ENCODE results near the gene HLA-G. TPM values are rescaled to one million over a fixed set of nuclear protein-coding genes. Genes with fewer than 3 reads are reported as not detected.

The HLA-G gene
- total RNA-seq, 4 donors from 2014 or later, result not detected

DNA sequence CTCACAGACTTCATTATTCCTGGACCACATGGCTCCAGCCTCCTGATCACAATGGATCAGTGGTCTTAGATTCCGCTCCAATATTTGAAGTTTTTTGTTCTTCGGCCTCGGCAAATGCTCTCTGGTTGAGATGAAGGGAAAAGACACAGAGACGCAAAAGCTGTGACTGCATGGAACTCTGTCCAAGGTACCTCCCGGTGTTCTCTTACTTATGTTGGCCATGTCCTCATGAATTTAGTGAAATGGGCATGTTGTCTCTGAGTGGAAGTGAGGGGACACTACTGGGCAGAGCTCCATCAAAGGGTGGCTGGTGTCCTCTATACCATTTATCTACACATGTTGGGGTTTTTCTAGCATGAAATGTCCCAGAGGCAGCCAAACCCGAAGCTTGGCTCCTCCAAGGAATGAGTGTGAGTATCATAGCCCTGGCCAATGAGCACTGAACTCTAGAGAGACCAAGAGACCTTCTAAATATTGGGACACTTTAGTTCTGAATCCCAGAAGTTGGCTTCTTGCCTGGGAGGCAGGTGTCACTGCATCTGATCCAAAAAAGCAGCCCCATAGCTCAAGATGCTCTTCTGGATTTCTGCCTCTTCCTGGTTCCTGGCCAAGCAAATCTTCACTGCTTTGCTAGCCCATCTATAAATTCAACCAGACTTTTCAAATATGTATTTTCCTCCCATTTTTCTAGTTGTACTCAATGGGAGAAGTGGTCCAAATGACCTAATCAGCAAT, 34.1 kb downstream of the HLA-G start:
- TF ChIP-seq POLR2AphosphoS5 (IDR thresholded peaks at IDR 0.05) (no peak), EP300 (IDR thresholded peaks at IDR 0.05) (no peak), CTCF (IDR thresholded peaks at IDR 0.05) (no peak), POLR2A (IDR thresholded peaks at IDR 0.05; ENCODE audit: low read depth) (no peak)
- Histone ChIP-seq H3K4me1 (peaks cover 0 to 6% (median 2%) of the 10 kb centered on the region in 4 donors), H3K4me3 (no peak overlapping the region), H3K27me3 (peaks cover 0 to 41% (median 3%) of the 10 kb centered on the region in 4 donors), H3K36me3 (no peaks in the 10 kb centered on the region), H3K9me3 (no peaks in the 10 kb centered on the region), H3K27ac (replicated peaks in 1 of 4) (no peak overlapping the region)
- intact Hi-C loops (cut with DNase I), result no loop called here
- DNase-seq (ENCODE audit: extremely low spot score), result no peak
- 77% methylated on average over 6 of the region's 6 CpGs for WGBS

- peaks cover 0 to 57% (median 3%) of the 10 kb centered on the region in 4 donors for H3K27me3 ChIP-seq
- intact Hi-C loops (cut with DNase I), result no loop called here
Measured at GRCh38 chr6:29864037-29864810, 36.6 kb downstream of the HLA-G start.

DNA sequence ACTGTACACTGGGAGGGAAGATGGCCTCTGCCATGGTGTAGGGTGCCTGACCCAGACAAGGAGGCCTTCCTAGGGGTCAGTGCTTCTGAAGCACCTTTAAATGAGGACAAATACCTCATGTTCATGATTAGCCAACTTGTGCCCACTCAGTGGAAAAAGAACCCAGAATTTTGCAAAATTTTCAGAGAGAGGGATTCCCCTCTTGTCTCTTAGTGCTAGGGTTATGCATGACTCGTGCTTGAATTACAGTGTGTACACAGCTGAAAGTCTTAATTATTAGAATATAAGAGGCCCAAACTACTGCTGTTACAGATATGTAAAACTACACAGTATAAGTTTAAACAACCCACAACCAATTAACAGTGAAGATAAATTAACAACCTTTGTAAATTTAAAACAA, 38.0 kb downstream of the HLA-G start:
- H3K4me3 ChIP-seq, result no peak overlapping the region
- intact Hi-C loops (cut with DNase I), result no loop called here
- no peak for DNase-seq (ENCODE audit: extremely low spot score)

More at GRCh38 chr6:29864037-29864810, 36.6 kb downstream of the HLA-G start:
- Histone ChIP-seq H3K4me1 (peaks cover 0 to 6% (median 2%) of the 10 kb centered on the region in 4 donors), H3K9me3 (no peaks in the 10 kb centered on the region), H3K36me3 (no peaks in the 10 kb centered on the region), H3K27ac (replicated peaks in 1 of 4) (no peak overlapping the region), H3K4me3 (peak overlapping the region in 1 of 4 donors; percentile 14)
- DNase-seq (ENCODE audit: extremely low spot score), result no peak
- 6% methylated on average over 21 of the region's 24 CpGs for WGBS
- TF ChIP-seq POLR2A (IDR thresholded peaks at IDR 0.05; ENCODE audit: low read depth) (no peak), EP300 (IDR thresholded peaks at IDR 0.05) (no peak), CTCF (IDR thresholded peaks at IDR 0.05) (no peak), POLR2AphosphoS5 (IDR thresholded peaks at IDR 0.05) (no peak)

DNA sequence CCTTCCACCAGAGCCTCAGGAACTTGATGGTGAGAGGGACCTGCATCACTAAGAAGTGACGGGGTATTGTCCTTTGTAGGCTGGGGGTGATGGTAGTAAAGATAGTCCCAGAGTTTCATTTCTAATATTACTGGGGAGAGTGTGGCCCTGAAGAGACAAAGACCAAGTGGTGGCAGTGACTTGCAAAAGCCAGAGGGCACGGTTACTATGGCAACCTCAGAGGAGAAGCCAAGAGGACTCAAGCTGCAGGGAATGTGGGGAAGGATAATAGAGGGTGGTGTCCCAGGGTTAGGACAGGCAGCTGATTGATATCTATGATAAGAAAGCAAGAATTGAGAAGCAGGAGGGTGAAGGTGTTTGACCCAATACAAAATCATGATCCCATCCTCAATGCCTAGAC, 42.5 kb downstream of the HLA-G start:
- intact Hi-C loops (cut with DNase I), result no loop called here

More for the DNA sequence above, 38.0 kb downstream of the HLA-G start:
- no peaks in the 10 kb centered on the region for H3K9me3 ChIP-seq
- WGBS, result 67% methylated on average over 1 of the region's 1 CpG
- H3K4me1 ChIP-seq, result peaks cover 0 to 6% (median 2%) of the 10 kb centered on the region in 4 donors
- H3K36me3 ChIP-seq, result no peaks in the 10 kb centered on the region
- H3K27me3 ChIP-seq, result peaks cover 0 to 59% (median 3%) of the 10 kb centered on the region in 4 donors
- TF ChIP-seq EP300 (IDR thresholded peaks at IDR 0.05), result no peak
- TF ChIP-seq POLR2A (IDR thresholded peaks at IDR 0.05; ENCODE audit: low read depth), result no peak
- no peak overlapping the region for H3K27ac ChIP-seq (replicated peaks in 1 of 4)

More for the DNA sequence above, 42.5 kb downstream of the HLA-G start:
- no peaks in the 10 kb centered on the region for H3K4me1 ChIP-seq
- no peaks in the 10 kb centered on the region for H3K36me3 ChIP-seq
- H3K27ac ChIP-seq (replicated peaks in 1 of 4), result no peak overlapping the region
- H3K4me3 ChIP-seq, result no peak overlapping the region
- no peak for DNase-seq (ENCODE audit: extremely low spot score)
- no peak for TF ChIP-seq EP300 (IDR thresholded peaks at IDR 0.05)
- TF ChIP-seq CTCF (IDR thresholded peaks at IDR 0.05), result no peak
- TF ChIP-seq POLR2A (IDR thresholded peaks at IDR 0.05; ENCODE audit: low read depth), result no peak
- TF ChIP-seq POLR2AphosphoS5 (IDR thresholded peaks at IDR 0.05), result no peak
- H3K27me3 ChIP-seq, result peaks cover 0 to 32% (median 0%) of the 10 kb centered on the region in 4 donors
- no peaks in the 10 kb centered on the region for H3K9me3 ChIP-seq
- whole genome bisulfite sequencing, result 88% methylated on average over 2 of the region's 2 CpGs
